ENCODE measurements around the gene C14orf180.

Gene C14orf180

DNA sequence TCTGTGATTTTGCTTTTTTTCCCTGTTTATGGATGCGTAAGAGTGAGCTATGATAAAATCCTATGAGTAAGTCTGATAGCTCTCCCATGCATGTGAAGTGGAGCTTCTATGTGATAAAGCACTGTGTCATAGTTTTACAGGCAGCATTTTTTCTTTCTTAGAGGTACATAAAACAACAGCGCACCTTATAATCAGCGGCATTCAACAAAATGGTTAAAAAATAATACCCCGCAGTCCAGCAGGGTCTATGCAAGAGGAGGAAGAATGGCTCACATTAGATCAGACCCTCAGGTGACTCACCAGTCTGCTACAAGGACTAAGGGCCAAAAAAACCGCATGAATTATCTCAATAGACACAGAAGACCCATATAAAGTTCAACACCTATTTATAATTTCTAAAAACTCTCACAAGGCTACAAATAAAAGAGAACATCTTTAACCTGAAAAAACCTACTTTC, 58.0 kb downstream of the C14orf180 start:
- no peak overlapping the region for H3K4me3 Mint-ChIP-seq

DNA sequence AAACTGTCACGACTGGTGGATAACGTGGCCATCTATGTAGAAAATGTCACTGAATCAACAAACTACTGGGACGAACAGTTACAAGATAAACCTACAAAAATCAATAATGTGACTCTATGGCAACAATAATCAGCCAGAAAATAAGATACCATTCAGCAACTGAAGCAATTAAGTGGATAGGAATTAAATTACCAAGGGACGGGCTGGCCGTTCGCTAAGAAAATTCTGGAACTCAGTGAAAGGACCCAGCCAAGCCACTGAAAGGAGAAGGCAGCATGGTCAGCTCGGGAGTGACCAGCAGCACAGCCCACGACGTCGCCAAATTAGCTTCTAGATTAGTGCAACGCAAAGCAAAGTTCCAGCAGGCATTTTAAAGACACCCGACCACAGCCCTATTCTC, 58.6 kb downstream of the C14orf180 start:
- Mint-ChIP-seq H3K27ac (no peak overlapping the region), H3K9me3 (no peaks in the 10 kb centered on the region), H3K36me3 (ENCODE audit: low read depth) (no peaks in the 10 kb centered on the region), H3K4me3 (no peak overlapping the region), H3K27me3 (ENCODE audit: low read depth, poor library complexity) (peaks cover 41% of the 10 kb centered on the region), H3K4me1 (peaks cover 6% of the 10 kb centered on the region)
- TF ChIP-seq, protein P1, sequence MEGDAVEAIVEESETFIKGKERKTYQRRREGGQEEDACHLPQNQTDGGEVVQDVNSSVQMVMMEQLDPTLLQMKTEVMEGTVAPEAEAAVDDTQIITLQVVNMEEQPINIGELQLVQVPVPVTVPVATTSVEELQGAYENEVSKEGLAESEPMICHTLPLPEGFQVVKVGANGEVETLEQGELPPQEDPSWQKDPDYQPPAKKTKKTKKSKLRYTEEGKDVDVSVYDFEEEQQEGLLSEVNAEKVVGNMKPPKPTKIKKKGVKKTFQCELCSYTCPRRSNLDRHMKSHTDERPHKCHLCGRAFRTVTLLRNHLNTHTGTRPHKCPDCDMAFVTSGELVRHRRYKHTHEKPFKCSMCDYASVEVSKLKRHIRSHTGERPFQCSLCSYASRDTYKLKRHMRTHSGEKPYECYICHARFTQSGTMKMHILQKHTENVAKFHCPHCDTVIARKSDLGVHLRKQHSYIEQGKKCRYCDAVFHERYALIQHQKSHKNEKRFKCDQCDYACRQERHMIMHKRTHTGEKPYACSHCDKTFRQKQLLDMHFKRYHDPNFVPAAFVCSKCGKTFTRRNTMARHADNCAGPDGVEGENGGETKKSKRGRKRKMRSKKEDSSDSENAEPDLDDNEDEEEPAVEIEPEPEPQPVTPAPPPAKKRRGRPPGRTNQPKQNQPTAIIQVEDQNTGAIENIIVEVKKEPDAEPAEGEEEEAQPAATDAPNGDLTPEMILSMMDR (IDR thresholded peaks at IDR 0.05) = no peak
- DNase-seq = no peak

More for the DNA sequence above, 58.0 kb downstream of the C14orf180 start:
- TF ChIP-seq, protein P1 (IDR thresholded peaks at IDR 0.05) = no peak
- Mint-ChIP-seq H3K27me3 (ENCODE audit: low read depth, poor library complexity) (peaks cover 47% of the 10 kb centered on the region), H3K27ac (no peak overlapping the region), H3K4me1 (peaks cover 6% of the 10 kb centered on the region), H3K9me3 (no peaks in the 10 kb centered on the region), H3K36me3 (ENCODE audit: low read depth) (no peaks in the 10 kb centered on the region)
- no peak for DNase-seq

DNA sequence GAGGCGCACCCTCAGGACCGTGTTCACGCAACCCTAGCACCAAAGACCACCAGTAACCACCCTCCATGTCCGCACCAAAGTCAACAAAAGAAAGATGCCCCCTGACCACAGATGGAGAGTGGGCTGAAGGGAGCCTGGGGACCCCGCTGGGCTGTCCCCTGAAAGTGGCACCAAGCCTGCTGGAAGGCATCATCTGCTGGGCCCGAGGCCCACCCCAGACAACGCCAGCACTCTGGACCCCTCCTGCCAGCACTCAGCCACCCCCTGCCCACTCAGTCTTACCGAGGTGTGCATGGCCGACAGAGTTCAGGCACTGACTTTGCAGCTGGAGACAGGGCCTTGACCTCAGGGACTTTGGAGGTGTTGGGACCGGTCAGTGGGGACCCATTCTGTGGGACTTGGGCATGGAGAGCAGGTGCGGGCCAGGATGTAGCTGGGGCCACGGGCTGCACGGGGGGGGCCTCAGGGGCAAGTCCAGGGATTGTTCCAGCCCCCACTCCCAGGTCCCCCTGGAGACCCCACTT, 59.4 kb downstream of the C14orf180 start:
- DNase-seq = no peak
- H3K4me1 Mint-ChIP-seq = peaks cover 12% of the 10 kb centered on the region
- peaks cover 37% of the 10 kb centered on the region for H3K27me3 Mint-ChIP-seq (ENCODE audit: low read depth, poor library complexity)

DNA sequence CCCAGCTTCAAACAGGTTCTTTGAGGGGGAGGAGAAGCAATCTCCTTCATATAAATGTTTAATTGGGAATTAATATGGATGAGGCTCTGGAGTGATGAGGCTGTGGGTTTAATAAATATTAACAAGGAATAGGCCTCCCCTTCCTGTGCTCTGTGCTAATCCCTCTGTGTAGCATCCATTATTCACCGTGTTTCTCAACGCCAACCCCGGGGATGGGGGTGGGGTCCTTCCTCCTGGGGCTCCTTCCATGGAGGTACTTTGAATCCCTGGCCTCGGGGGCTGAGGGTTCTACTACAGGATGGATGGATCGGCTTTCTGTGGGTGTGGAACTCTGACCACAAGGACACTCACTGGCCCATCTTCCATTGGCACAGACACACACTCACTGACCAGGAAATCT, 59.9 kb downstream of the C14orf180 start:
- Mint-ChIP-seq H3K4me3 (no peak overlapping the region), H3K36me3 (ENCODE audit: low read depth) (no peaks in the 10 kb centered on the region), H3K9me3 (no peaks in the 10 kb centered on the region), H3K27me3 (ENCODE audit: low read depth, poor library complexity) (peaks cover 40% of the 10 kb centered on the region), H3K27ac (no peak overlapping the region), H3K4me1 (peaks cover 14% of the 10 kb centered on the region)
- TF ChIP-seq, protein P1 (IDR thresholded peaks at IDR 0.05) = no peak
- DNase-seq = no peak

More for the DNA sequence above, 59.4 kb downstream of the C14orf180 start:
- no peak overlapping the region for H3K27ac Mint-ChIP-seq
- H3K9me3 Mint-ChIP-seq = no peaks in the 10 kb centered on the region
- TF ChIP-seq, protein P1 (IDR thresholded peaks at IDR 0.05) = no peak
- no peaks in the 10 kb centered on the region for H3K36me3 Mint-ChIP-seq (ENCODE audit: low read depth)
- no peak overlapping the region for H3K4me3 Mint-ChIP-seq

Data from nephron progenitor cell (in vitro differentiated cells).